ENCODE results near the gene CUL9. TPM values are rescaled to one million over a fixed set of nuclear protein-coding genes. Genes with fewer than 3 reads are reported as not detected.

The CUL9 gene
- polyA plus RNA-seq, 1 donor (not counting 4 experiments of a cell fraction or from before 2014, with no cell fraction given): 21.6 TPM

GRCh38 chr6:43150051-43150751 lies 31.8 kb upstream of the CUL9 start:
- Histone ChIP-seq H3K4me3 (ENCODE audit: control insufficient read depth in 2 of 3, extremely low read depth in 1 of 3, insufficient read depth in 2 of 3, low read depth in 1 of 3, low read length in 3 of 3) (no peak overlapping the region), H3K27me3 (ENCODE audit: control insufficient read depth, extremely low read depth, insufficient read depth, low read length) (no peaks in the 10 kb centered on the region), H2AFZ (ENCODE audit: control insufficient read depth, low read length) (no peak overlapping the region), H3K36me3 (ENCODE audit: control insufficient read depth in 2 of 2, extremely low read depth in 1 of 2, insufficient read depth in 2 of 2, low read length in 2 of 2) (peaks cover 22 to 27% of the 10 kb centered on the region in 2 experiments), H3K79me2 (ENCODE audit: control insufficient read depth, insufficient read depth, low read length) (no peaks in the 10 kb centered on the region), H3K9ac (ENCODE audit: control insufficient read depth, extremely low read depth, insufficient read depth, low read length) (no peak overlapping the region), H4K20me1 (ENCODE audit: control insufficient read depth, extremely low read depth, insufficient read depth, low read length) (no peaks in the 10 kb centered on the region), H3K27ac (ENCODE audit: control insufficient read depth, insufficient read depth, low read length) (no peak overlapping the region), H3K4me1 (ENCODE audit: control insufficient read depth, extremely low read depth, insufficient read depth, low read length) (peaks cover 5% of the 10 kb centered on the region), H3K4me2 (ENCODE audit: control insufficient read depth, extremely low read depth, insufficient read depth, low read depth, low read length) (no peak overlapping the region), H3K9me3 (ENCODE audit: control insufficient read depth, low read depth, low read length) (no peaks in the 10 kb centered on the region), H3K9me1 (ENCODE audit: control insufficient read depth, extremely low read depth, insufficient read depth, low read length) (no peaks in the 10 kb centered on the region)
- FAIRE-seq (no peak), DNase-seq (ENCODE audit: low read depth, low spot score) (no peak)
- TF ChIP-seq EZH2 (IDR thresholded peaks at IDR 0.05; ENCODE audit: low read length): no peak
- TF ChIP-seq, protein P1, sequence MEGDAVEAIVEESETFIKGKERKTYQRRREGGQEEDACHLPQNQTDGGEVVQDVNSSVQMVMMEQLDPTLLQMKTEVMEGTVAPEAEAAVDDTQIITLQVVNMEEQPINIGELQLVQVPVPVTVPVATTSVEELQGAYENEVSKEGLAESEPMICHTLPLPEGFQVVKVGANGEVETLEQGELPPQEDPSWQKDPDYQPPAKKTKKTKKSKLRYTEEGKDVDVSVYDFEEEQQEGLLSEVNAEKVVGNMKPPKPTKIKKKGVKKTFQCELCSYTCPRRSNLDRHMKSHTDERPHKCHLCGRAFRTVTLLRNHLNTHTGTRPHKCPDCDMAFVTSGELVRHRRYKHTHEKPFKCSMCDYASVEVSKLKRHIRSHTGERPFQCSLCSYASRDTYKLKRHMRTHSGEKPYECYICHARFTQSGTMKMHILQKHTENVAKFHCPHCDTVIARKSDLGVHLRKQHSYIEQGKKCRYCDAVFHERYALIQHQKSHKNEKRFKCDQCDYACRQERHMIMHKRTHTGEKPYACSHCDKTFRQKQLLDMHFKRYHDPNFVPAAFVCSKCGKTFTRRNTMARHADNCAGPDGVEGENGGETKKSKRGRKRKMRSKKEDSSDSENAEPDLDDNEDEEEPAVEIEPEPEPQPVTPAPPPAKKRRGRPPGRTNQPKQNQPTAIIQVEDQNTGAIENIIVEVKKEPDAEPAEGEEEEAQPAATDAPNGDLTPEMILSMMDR (optimal IDR thresholded peaks at IDR 0.05 in 1 of 3, IDR thresholded peaks at IDR 0.05 in 1 of 3, conservative IDR thresholded peaks at IDR 0.05 in 1 of 3; ENCODE audit: extremely low read depth in 1 of 3, insufficient read depth in 2 of 3, low read length in 3 of 3): no peak
- dilution Hi-C loops (cut with MboI; ENCODE audit: extremely low pct_ligation_motif_present, low sequenced_read_pairs): no loop called here

- DNase-seq (ENCODE audit: low read depth, low spot score): no peak
- Histone ChIP-seq H3K27ac (ENCODE audit: control insufficient read depth, insufficient read depth, low read length) (no peak overlapping the region), H3K9ac (ENCODE audit: control insufficient read depth, extremely low read depth, insufficient read depth, low read length) (no peak overlapping the region), H3K4me2 (ENCODE audit: control insufficient read depth, extremely low read depth, insufficient read depth, low read depth, low read length) (no peak overlapping the region), H3K36me3 (ENCODE audit: control insufficient read depth in 2 of 2, extremely low read depth in 1 of 2, insufficient read depth in 2 of 2, low read length in 2 of 2) (peaks cover 7 to 14% of the 10 kb centered on the region in 2 experiments), H3K79me2 (ENCODE audit: control insufficient read depth, insufficient read depth, low read length) (no peaks in the 10 kb centered on the region), H3K27me3 (ENCODE audit: control insufficient read depth, extremely low read depth, insufficient read depth, low read length) (no peaks in the 10 kb centered on the region), H2AFZ (ENCODE audit: control insufficient read depth, low read length) (no peak overlapping the region), H4K20me1 (ENCODE audit: control insufficient read depth, extremely low read depth, insufficient read depth, low read length) (no peaks in the 10 kb centered on the region), H3K4me3 (ENCODE audit: control insufficient read depth in 2 of 3, extremely low read depth in 1 of 3, insufficient read depth in 2 of 3, low read depth in 1 of 3, low read length in 3 of 3) (no peak overlapping the region), H3K9me1 (ENCODE audit: control insufficient read depth, extremely low read depth, insufficient read depth, low read length) (no peaks in the 10 kb centered on the region), H3K9me3 (ENCODE audit: control insufficient read depth, low read depth, low read length) (no peaks in the 10 kb centered on the region), H3K4me1 (ENCODE audit: control insufficient read depth, extremely low read depth, insufficient read depth, low read length) (no peaks in the 10 kb centered on the region)
- no peak for FAIRE-seq
- dilution Hi-C loops (cut with MboI; ENCODE audit: extremely low pct_ligation_motif_present, low sequenced_read_pairs): no loop called here
- TF ChIP-seq, protein P1 (optimal IDR thresholded peaks at IDR 0.05 in 1 of 3, IDR thresholded peaks at IDR 0.05 in 1 of 3, conservative IDR thresholded peaks at IDR 0.05 in 1 of 3; ENCODE audit: extremely low read depth in 1 of 3, insufficient read depth in 2 of 3, low read length in 3 of 3): no peak
- TF ChIP-seq EZH2 (IDR thresholded peaks at IDR 0.05; ENCODE audit: low read length): no peak
Observed at GRCh38 chr6:43159599-43159998, 22.4 kb upstream of the CUL9 start.
